ENCODE measurements around the gene PLCH1.

Gene PLCH1

DNA sequence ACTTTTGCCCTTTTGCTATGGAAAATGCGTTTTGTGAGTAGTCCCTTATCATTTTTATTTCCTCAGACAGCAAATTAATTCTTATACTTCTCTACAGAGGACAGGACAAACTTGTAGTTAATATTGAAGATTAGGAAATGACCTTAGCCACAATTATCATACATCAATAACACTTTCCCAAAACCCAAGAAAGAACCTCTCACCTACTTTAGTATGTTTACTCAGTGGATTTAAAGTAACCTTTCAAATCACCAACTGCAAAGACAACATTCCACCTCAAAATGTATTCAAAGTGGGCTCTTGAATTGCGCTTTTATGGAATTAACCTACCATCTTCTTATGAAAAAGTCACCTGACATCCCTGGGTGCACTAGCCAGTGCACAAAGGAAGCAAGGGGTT lies 107.3 kb downstream of the PLCH1 start (continued):
- TF ChIP-seq ZNF560 (tag by site-specific recombination; IDR thresholded peaks at IDR 0.05; ENCODE audit: borderline replicate concordance) (no peak), SP7 (tag by site-specific recombination; IDR thresholded peaks at IDR 0.05) (no peak)

DNA sequence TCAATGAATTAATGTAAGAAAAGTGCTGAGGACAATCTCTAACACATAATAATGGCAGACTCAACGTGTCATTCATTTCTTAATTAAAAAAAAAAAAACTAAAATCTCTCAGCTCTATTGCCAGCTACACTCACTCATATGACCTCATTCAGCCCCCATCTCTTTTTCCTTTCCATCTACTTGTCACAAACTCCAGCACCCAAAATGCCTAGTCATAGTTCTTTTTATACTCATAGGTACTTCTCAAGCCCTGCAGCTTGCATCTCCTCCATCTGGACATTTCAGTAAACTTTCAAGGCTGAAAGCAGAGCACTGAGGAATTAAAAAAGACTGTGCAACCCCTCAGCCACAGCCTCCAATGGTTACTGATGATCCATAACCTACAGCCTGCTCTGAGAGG lies 109.8 kb downstream of the PLCH1 start:
- CTCF ChIA-PET: no interaction called here
- TF ChIP-seq ZNF248 (tag by site-specific recombination; IDR thresholded peaks at IDR 0.05): no peak
- TF ChIP-seq, protein P1, sequence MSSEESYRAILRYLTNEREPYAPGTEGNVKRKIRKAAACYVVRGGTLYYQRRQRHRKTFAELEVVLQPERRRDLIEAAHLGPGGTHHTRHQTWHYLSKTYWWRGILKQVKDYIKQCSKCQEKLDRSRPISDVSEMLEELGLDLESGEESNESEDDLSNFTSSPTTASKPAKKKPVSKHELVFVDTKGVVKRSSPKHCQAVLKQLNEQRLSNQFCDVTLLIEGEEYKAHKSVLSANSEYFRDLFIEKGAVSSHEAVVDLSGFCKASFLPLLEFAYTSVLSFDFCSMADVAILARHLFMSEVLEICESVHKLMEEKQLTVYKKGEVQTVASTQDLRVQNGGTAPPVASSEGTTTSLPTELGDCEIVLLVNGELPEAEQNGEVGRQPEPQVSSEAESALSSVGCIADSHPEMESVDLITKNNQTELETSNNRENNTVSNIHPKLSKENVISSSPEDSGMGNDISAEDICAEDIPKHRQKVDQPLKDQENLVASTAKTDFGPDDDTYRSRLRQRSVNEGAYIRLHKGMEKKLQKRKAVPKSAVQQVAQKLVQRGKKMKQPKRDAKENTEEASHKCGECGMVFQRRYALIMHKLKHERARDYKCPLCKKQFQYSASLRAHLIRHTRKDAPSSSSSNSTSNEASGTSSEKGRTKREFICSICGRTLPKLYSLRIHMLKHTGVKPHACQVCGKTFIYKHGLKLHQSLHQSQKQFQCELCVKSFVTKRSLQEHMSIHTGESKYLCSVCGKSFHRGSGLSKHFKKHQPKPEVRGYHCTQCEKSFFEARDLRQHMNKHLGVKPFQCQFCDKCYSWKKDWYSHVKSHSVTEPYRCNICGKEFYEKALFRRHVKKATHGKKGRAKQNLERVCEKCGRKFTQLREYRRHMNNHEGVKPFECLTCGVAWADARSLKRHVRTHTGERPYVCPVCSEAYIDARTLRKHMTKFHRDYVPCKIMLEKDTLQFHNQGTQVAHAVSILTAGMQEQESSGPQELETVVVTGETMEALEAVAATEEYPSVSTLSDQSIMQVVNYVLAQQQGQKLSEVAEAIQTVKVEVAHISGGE (tag by site-specific recombination; conservative IDR thresholded peaks at IDR 0.05; ENCODE audit: low read depth): no peak
- TF ChIP-seq, protein P2, sequence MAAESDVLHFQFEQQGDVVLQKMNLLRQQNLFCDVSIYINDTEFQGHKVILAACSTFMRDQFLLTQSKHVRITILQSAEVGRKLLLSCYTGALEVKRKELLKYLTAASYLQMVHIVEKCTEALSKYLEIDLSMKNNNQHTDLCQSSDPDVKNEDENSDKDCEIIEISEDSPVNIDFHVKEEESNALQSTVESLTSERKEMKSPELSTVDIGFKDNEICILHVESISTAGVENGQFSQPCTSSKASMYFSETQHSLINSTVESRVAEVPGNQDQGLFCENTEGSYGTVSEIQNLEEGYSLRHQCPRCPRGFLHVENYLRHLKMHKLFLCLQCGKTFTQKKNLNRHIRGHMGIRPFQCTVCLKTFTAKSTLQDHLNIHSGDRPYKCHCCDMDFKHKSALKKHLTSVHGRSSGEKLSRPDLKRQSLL (tag by site-specific recombination; IDR thresholded peaks at IDR 0.05): no peak
- no peak for TF ChIP-seq IKZF3 (tag by site-specific recombination; IDR thresholded peaks at IDR 0.05)
- Histone ChIP-seq H3K36me3 (ENCODE audit: control insufficient read depth in 2 of 2, insufficient read depth in 1 of 2, low read length in 2 of 2) (no peaks in the 10 kb centered on the region), H3K27ac (ENCODE audit: extremely low read depth, low read depth, low read length) (no peak overlapping the region), H3K4me3 (ENCODE audit: low read depth, low read length) (no peak overlapping the region), H3K4me1 (ENCODE audit: control insufficient read depth, insufficient read depth, low read length) (no peaks in the 10 kb centered on the region), H3K9me3 (ENCODE audit: control insufficient read depth, insufficient read depth, low read depth, low read length) (no peaks in the 10 kb centered on the region)
- POLR2A ChIA-PET: no interaction called here

DNA sequence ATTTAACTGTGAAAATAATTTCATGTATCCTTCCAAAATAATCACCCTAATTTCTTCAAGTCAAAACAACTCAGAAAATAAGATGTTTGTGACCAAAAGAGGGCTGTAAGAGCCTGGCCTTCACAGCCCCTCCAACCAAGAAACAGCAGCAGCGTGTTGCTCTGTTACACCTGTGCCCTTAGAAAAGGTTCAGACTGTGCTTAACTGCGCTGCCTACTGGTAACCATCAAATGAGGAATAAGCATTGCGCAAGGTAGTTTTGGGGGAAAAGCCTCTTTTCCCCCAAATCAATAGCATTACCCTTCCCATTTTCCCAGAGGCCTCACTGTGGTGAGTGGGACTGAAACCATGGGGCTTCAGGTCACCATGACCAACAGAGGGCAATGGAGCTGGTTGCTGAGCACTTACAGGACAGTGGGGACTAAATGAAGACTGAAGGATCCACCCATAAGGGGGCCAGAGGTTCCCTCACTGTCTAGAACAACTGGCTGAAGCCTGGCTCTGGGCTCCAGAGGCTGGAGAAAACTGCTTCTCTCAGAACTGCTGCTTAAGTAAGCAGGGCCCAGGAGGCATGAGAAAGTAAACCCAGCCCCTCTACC lies 110.7 kb downstream of the PLCH1 start:
- no peak overlapping the region for H3K4me3 ChIP-seq (ENCODE audit: low read depth, low read length)
- ChIA-PET CTCF (no interaction called here), POLR2A (no interaction called here)
- H3K27ac ChIP-seq (ENCODE audit: extremely low read depth, low read depth, low read length): no peak overlapping the region
- H3K4me1 ChIP-seq (ENCODE audit: control insufficient read depth, insufficient read depth, low read length): no peaks in the 10 kb centered on the region
- no peak for TF ChIP-seq ZFP37 (tag by site-specific recombination; IDR thresholded peaks at IDR 0.05)
- TF ChIP-seq, protein P3, sequence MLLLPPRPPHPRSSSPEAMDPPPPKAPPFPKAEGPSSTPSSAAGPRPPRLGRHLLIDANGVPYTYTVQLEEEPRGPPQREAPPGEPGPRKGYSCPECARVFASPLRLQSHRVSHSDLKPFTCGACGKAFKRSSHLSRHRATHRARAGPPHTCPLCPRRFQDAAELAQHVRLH (tag by site-specific recombination; IDR thresholded peaks at IDR 0.05): no peak
- TF ChIP-seq, protein P4, sequence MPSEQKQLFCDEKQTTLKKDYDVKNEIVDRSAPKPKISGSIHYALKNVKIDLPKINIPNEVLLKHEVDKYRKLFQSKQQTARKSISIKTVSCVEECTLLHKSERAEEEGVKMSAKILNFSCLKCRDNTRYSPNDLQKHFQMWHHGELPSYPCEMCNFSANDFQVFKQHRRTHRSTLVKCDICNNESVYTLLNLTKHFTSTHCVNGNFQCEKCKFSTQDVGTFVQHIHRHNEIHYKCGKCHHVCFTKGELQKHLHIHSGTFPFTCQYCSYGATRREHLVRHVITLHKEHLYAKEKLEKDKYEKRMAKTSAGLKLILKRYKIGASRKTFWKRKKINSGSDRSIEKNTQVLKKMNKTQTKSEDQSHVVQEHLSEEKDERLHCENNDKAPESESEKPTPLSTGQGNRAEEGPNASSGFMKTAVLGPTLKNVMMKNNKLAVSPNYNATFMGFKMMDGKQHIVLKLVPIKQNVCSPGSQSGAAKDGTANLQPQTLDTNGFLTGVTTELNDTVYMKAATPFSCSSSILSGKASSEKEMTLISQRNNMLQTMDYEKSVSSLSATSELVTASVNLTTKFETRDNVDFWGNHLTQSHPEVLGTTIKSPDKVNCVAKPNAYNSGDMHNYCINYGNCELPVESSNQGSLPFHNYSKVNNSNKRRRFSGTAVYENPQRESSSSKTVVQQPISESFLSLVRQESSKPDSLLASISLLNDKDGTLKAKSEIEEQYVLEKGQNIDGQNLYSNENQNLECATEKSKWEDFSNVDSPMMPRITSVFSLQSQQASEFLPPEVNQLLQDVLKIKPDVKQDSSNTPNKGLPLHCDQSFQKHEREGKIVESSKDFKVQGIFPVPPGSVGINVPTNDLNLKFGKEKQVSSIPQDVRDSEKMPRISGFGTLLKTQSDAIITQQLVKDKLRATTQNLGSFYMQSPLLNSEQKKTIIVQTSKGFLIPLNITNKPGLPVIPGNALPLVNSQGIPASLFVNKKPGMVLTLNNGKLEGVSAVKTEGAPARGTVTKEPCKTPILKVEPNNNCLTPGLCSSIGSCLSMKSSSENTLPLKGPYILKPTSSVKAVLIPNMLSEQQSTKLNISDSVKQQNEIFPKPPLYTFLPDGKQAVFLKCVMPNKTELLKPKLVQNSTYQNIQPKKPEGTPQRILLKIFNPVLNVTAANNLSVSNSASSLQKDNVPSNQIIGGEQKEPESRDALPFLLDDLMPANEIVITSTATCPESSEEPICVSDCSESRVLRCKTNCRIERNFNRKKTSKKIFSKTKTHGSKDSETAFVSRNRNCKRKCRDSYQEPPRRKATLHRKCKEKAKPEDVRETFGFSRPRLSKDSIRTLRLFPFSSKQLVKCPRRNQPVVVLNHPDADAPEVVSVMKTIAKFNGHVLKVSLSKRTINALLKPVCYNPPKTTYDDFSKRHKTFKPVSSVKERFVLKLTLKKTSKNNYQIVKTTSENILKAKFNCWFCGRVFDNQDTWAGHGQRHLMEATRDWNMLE (tag by site-specific recombination; conservative IDR thresholded peaks at IDR 0.05; ENCODE audit: low read depth): no peak
- no peak for TF ChIP-seq ZNF660 (tag by site-specific recombination; IDR thresholded peaks at IDR 0.05)
- TF ChIP-seq, protein P5, sequence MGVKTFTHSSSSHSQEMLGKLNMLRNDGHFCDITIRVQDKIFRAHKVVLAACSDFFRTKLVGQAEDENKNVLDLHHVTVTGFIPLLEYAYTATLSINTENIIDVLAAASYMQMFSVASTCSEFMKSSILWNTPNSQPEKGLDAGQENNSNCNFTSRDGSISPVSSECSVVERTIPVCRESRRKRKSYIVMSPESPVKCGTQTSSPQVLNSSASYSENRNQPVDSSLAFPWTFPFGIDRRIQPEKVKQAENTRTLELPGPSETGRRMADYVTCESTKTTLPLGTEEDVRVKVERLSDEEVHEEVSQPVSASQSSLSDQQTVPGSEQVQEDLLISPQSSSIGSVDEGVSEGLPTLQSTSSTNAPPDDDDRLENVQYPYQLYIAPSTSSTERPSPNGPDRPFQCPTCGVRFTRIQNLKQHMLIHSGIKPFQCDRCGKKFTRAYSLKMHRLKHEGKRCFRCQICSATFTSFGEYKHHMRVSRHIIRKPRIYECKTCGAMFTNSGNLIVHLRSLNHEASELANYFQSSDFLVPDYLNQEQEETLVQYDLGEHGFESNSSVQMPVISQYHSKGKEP (tag by site-specific recombination; IDR thresholded peaks at IDR 0.05): no peak
- no peaks in the 10 kb centered on the region for H3K9me3 ChIP-seq (ENCODE audit: control insufficient read depth, insufficient read depth, low read depth, low read length)
- no peaks in the 10 kb centered on the region for H3K36me3 ChIP-seq (ENCODE audit: control insufficient read depth in 2 of 2, insufficient read depth in 1 of 2, low read length in 2 of 2)
